RWPE1 (cell line): ENCODE measurements around the gene LILRB5.
"Not testable (repeated sequence)": the region's sequence is repeated elsewhere in the genome, so short reads cannot be mapped to it uniquely, and the experiment has no call there.

Experiments
- CTCF ChIA-PET: fragments of 350-600 bp; sonication (Branson Sonifier 250); formaldehyde crosslinking; extraction: SDS; loops from one replicate; lab custom pipeline; 2021; lab: Yijun Ruan, JAX
- POLR2A ChIA-PET: fragments of 400-600 bp; formaldehyde crosslinking; extraction: SDS; loops from one replicate; lab custom pipeline; 2020; ENCODE audit warnings: antibody characterized with exemption; ENCODE audit not compliant: low non-redundant PET; lab: Yijun Ruan, JAX
- DNase-seq: peaks from one replicate; pipeline ENCODE4 v3.0.0; 2012; ENCODE audit warnings: low spot score
- H3K27ac ChIP-seq: fragments of 450-650 bp; 2 replicates; pipeline ENCODE4 v1.5.1; 2017
- CTCF ChIP-seq: fragments of 450-650 bp; conservative IDR thresholded peaks from 2 replicates; pipeline ENCODE4 v1.5.1; 2017; ENCODE audit warnings: low read depth, mild to moderate bottlenecking

The LILRB5 gene

GRCh38 chr19:54248016-54248601 lies 9.0 kb downstream of the LILRB5 start:
- H3K27ac ChIP-seq: no peak overlapping the region
- DNase-seq: no peak
- ChIA-PET POLR2A (no interaction called here), CTCF (no interaction called here)
- no peak for TF ChIP-seq CTCF

GRCh38 chr19:54247106-54247930 lies 9.8 kb downstream of the LILRB5 start:
- no peak overlapping the region for H3K27ac ChIP-seq
- POLR2A ChIA-PET: no interaction called here
- CTCF ChIA-PET: interaction anchor here (1.3 kb wide), 1 partner anchor 19 kb away, joined by 3 read pairs; no protein-coding TSS in a partner anchor
- no peak for TF ChIP-seq CTCF
- DNase-seq: no peak

GRCh38 chr19:54245936-54246335 lies 11.1 kb downstream of the LILRB5 start:
- ChIA-PET CTCF (no interaction called here), POLR2A (no interaction called here)
- no peak overlapping the region for H3K27ac ChIP-seq

GRCh38 chr19:54243809-54244208 lies 13.3 kb downstream of the LILRB5 start:
- H3K27ac ChIP-seq, CTCF ChIA-PET, DNase-seq, POLR2A ChIA-PET: not testable (repeated sequence)

More at GRCh38 chr19:54245936-54246335, 11.1 kb downstream of the LILRB5 start:
- DNase-seq: no peak
- TF ChIP-seq CTCF: no peak

- CTCF ChIA-PET, H3K27ac ChIP-seq, DNase-seq, POLR2A ChIA-PET: not testable (repeated sequence)
These were observed 14.4 kb downstream of the LILRB5 start, which contains the start of gene LILRA6 for GRCh38 chr19:54242646-54243045. LILRA6 (minus strand) TSS chr19:54242790.

GRCh38 chr19:54242234-54242633 lies 14.8 kb downstream of the LILRB5 start:
- POLR2A ChIA-PET, DNase-seq, H3K27ac ChIP-seq, CTCF ChIA-PET: not testable (repeated sequence)

- CTCF ChIA-PET, DNase-seq, POLR2A ChIA-PET, H3K27ac ChIP-seq: not testable (repeated sequence)
These were observed 16.4 kb downstream of the LILRB5 start for GRCh38 chr19:54240372-54241336.

GRCh38 chr19:54239491-54240371 lies 17.3 kb downstream of the LILRB5 start:
- CTCF ChIA-PET, DNase-seq, H3K27ac ChIP-seq, POLR2A ChIA-PET: not testable (repeated sequence)
